Measurements from ENCODE around the gene VPS13D. TPM values are rescaled to one million over a fixed set of nuclear protein-coding genes. Genes with fewer than 3 reads are reported as not detected.
A peak's percentile ranks its signal among the peaks of the same experiment; 100 is the strongest.

Gene VPS13D
- total and polyA plus RNA-seq, 10 of the 15 experiments (the other 5 are each of a cell fraction or from before 2014, with no cell fraction given): 1.4 to 16.9 (median 8.5) TPM

- TF ChIP-seq SMARCA5 (IDR thresholded peaks at IDR 0.05) (no peak), NR2C2 (IDR thresholded peaks at IDR 0.05; ENCODE audit: borderline replicate concordance, control insufficient read depth, insufficient read length, low read depth) (no peak), CHD4 (IDR thresholded peaks at IDR 0.05) (no peak), FOS (IDR thresholded peaks at IDR 0.05; ENCODE audit: borderline replicate concordance, extremely low read depth, insufficient read length) (no peak), ZBTB40 (IDR thresholded peaks at IDR 0.05; ENCODE audit: borderline replicate concordance) (no peak), TAF1 (IDR thresholded peaks at IDR 0.05; ENCODE audit: borderline replicate concordance, low read depth, low read length) (no peak), PML (IDR thresholded peaks at IDR 0.05; ENCODE audit: low read length) (no peak), EGR1 (IDR thresholded peaks at IDR 0.05; ENCODE audit: borderline replicate concordance in 1 of 2, low read depth in 2 of 2, low read length in 2 of 2) (no peak), ZZZ3 (IDR thresholded peaks at IDR 0.05; ENCODE audit: control insufficient read depth, insufficient read length, low read depth) (no peak), GABPA (IDR thresholded peaks at IDR 0.05; ENCODE audit: low read depth) (peak; percentile 41; the same call in 1 of the 2 replicates), IKZF2 (IDR thresholded peaks at IDR 0.05) (peak; percentile 77 to 83), CBFB (IDR thresholded peaks at IDR 0.05; ENCODE audit: low read depth) (peak; percentile 83; the same call in 1 of the 2 replicates), YY1 (IDR thresholded peaks at IDR 0.05; ENCODE audit: low read depth, low read length) (no peak), BCLAF1 (IDR thresholded peaks at IDR 0.05) (no peak), FOXK2 (IDR thresholded peaks at IDR 0.05) (no peak), TCF3 (IDR thresholded peaks at IDR 0.05; ENCODE audit: borderline replicate concordance, insufficient read depth, low read depth, low read length) (0 out of 2 replicates have a peak, but pooled peaks have one; percentile 49), YBX1 (IDR thresholded peaks at IDR 0.05) (no peak), MXI1 (IDR thresholded peaks at IDR 0.05; ENCODE audit: low read depth, low read length) (no peak), DPF2 (IDR thresholded peaks at IDR 0.05) (0 out of 2 replicates have a peak, but pooled peaks have one; percentile 45), CTCF (IDR thresholded peaks at IDR 0.05 in 2 of 3, conservative IDR thresholded peaks at IDR 0.05 in 1 of 3; ENCODE audit: control insufficient read depth in 2 of 3, extremely low read depth in 1 of 3, insufficient read depth in 1 of 3, low read depth in 3 of 3, low read length in 3 of 3) (no peak), PAX5 (IDR thresholded peaks at IDR 0.05; ENCODE audit: borderline replicate concordance, low read depth, low read length) (peak; percentile 79; the same call in 1 of the 2 replicates), ZNF384 (IDR thresholded peaks at IDR 0.05; ENCODE audit: borderline replicate concordance, low read depth, low read length) (no peak)
Observed at GRCh38 chr1:12435639-12436344, 206.0 kb downstream of the VPS13D start (continued).
